Measurements from ENCODE around the gene MLST8. TPM values are rescaled to one million over a fixed set of nuclear protein-coding genes. Genes with fewer than 3 reads are reported as not detected.

The MLST8 gene
- total and polyA plus RNA-seq, 12 donors, result 19.3 to 43.1 (median 24.7) TPM

DNA sequence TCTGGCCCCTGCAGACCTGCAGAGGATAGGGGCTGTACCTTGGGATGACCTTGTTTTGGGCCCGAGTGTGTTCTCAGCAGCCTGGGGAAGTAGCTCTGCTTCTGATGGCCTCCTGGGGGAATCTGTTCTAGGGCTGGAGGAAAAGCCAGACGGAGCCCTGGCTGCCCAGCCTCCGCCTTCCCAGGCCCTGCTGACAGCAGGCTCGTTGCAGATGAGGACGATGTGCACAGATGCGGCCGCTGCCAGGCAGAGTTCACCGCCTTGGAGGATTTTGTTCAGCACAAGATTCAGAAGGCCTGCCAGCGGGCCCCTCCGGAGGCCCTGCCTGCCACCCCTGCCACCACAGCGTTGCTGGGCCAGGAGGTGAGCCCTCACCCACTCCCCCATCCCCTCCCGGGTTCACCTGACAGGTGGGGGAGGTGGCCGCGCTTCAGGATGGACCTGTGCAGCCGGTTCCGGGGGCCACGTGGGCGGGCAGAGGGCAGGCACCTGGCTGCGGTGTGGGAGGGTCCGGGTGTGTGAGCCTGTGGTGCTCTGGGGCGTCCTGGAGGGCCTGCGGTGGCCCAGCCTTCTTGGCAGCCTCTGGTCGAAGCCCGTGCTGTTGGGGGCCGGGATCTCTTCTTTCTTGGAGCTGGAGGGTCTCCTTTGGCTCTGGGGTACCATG lies 23.0 kb downstream of the MLST8 start:
- intact Hi-C loops (cut with DNase I), result no loop called here
- no peak overlapping the region for H3K27ac ChIP-seq
- WGBS, 2 donors, result 89 to 90% methylated on average over 24 to 25 of the region's 25 CpGs
- ATAC-seq (no peak), DNase-seq (no peak)
- H3K36me3 ChIP-seq, result peaks cover 13 to 75% (median 38%) of the 10 kb centered on the region in 9 donors
- no peaks in the 10 kb centered on the region for H3K27me3 ChIP-seq
- TF ChIP-seq, protein P1, sequence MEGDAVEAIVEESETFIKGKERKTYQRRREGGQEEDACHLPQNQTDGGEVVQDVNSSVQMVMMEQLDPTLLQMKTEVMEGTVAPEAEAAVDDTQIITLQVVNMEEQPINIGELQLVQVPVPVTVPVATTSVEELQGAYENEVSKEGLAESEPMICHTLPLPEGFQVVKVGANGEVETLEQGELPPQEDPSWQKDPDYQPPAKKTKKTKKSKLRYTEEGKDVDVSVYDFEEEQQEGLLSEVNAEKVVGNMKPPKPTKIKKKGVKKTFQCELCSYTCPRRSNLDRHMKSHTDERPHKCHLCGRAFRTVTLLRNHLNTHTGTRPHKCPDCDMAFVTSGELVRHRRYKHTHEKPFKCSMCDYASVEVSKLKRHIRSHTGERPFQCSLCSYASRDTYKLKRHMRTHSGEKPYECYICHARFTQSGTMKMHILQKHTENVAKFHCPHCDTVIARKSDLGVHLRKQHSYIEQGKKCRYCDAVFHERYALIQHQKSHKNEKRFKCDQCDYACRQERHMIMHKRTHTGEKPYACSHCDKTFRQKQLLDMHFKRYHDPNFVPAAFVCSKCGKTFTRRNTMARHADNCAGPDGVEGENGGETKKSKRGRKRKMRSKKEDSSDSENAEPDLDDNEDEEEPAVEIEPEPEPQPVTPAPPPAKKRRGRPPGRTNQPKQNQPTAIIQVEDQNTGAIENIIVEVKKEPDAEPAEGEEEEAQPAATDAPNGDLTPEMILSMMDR (IDR thresholded peaks at IDR 0.05), result no peak
- no peaks in the 10 kb centered on the region for H3K9me3 ChIP-seq
- H3K4me1 ChIP-seq, result peaks cover 10 to 27% (median 21%) of the 10 kb centered on the region in 9 donors
- no peak overlapping the region for H3K4me3 ChIP-seq

DNA sequence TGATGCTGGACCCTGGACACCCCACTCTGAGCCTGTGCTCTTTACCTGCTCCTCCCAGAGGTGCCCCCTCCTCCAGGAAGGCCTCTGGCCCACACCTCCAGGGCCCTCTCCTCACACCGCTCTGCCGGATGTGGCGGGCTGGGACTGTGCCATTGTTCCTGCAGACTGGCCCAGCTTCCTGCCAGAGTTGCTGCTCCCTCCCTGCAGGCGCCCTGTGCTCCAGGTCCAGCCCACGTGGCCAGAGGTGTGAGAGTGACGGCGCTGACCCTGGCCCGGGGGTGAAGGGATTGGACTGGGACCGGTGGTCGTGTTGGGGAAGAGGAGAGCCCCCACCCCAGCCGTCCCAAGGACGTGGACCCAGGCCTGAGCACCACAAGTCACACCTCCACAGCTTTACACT lies 23.8 kb downstream of the MLST8 start:
- DNase-seq (no peak), ATAC-seq (no peak)
- Histone ChIP-seq H3K27me3 (no peaks in the 10 kb centered on the region), H3K27ac (no peak overlapping the region), H3K4me1 (peaks cover 10 to 26% (median 20%) of the 10 kb centered on the region in 9 donors), H3K4me3 (no peak overlapping the region), H3K9me3 (no peaks in the 10 kb centered on the region), H3K36me3 (peaks cover 16 to 83% (median 40%) of the 10 kb centered on the region in 9 donors)
- intact Hi-C loops (cut with DNase I), result no loop called here
- WGBS, 2 donors, result 89 to 93% methylated on average over 10 to 12 of the region's 12 CpGs
- TF ChIP-seq, protein P1 (IDR thresholded peaks at IDR 0.05), result no peak

DNA sequence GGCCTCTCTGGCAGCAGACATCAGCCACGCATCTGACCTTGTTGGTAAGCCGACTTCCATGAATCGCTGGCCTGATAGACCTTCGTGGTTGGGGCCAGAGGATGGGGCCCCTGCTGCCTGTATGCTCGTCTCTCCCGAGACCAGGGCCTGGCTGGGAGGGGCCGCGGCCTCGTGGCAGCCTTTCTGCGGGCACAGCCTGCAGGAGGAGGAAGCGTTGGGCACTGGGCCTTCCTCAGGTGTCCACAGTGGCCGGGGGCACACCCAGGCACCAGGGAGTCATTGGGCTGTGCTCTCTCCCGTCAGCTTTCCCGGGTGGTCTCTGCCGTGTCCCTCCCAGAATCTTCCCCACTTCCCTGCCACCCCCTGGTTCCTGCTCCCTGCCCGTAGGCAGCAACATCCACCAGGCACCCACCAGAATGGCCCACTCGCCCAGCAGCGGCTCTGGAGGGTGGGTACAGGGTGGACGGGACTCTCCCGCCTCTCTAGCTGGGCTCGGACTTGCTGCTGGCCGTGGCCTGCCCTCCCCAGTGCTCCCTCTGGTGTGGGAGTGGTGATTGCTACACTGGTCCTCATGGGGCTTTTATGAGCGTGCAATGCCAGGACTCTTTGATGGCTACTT lies 24.5 kb downstream of the MLST8 start:
- 92% methylated on average over 23 of the region's 23 CpGs for WGBS, 2 donors
- TF ChIP-seq, protein P1 (IDR thresholded peaks at IDR 0.05), result no peak
- no peaks in the 10 kb centered on the region for H3K9me3 ChIP-seq

DNA sequence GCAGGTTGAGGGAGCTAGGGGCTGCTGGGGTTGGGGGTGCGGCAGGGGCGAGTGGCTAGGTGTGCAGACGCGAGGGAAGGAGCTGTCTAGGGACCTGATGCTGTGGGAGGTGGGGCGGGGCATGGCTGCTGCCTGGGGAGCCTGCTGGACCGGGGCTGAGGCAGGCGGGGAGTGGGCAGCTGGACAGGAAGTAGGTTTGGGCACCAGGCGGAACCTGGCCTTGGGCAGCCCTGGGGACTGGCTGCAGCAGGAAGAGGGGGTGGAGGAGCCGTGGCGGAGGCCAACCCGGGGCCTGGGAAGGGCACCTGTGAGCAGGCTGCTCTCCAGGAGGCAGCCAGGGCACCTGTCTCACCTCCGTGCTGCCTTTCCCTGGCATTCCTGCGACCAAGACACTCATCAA lies 25.1 kb downstream of the MLST8 start:
- no peak overlapping the region for H3K4me3 ChIP-seq

More for the DNA sequence above, 24.5 kb downstream of the MLST8 start:
- intact Hi-C loops (cut with DNase I), result no loop called here
- DNase-seq (no peak), ATAC-seq (no peak)
- no peak overlapping the region for H3K27ac ChIP-seq
- no peak overlapping the region for H3K4me3 ChIP-seq
- peaks cover 3 to 20% (median 14%) of the 10 kb centered on the region in 9 donors for H3K4me1 ChIP-seq
- peaks cover 18 to 90% (median 47%) of the 10 kb centered on the region in 9 donors for H3K36me3 ChIP-seq
- H3K27me3 ChIP-seq, result no peaks in the 10 kb centered on the region

More for the DNA sequence above, 25.1 kb downstream of the MLST8 start:
- TF ChIP-seq, protein P1 (IDR thresholded peaks at IDR 0.05), result no peak
- ATAC-seq (no peak), DNase-seq (no peak)
- 89 to 91% methylated on average over 13 of the region's 13 CpGs for WGBS, 2 donors
- H3K27me3 ChIP-seq, result peaks cover 0 to 2% (median 0%) of the 10 kb centered on the region in 7 donors
- H3K27ac ChIP-seq, result no peak overlapping the region
- H3K36me3 ChIP-seq, result peaks cover 18 to 96% (median 53%) of the 10 kb centered on the region in 9 donors
- intact Hi-C loops (cut with DNase I), result no loop called here
- H3K9me3 ChIP-seq, result no peaks in the 10 kb centered on the region
- H3K4me1 ChIP-seq, result peaks cover 0 to 13% (median 8%) of the 10 kb centered on the region in 9 donors
